H9 (cell line): ENCODE results near the gene ISLR2. TPM values are rescaled to one million over a fixed set of nuclear protein-coding genes. Genes with fewer than 3 reads are reported as not detected.

Experiments
- DNase-seq: peaks from one replicate; pipeline ENCODE4 v3.0.0-alpha.2; 2017
- H2AFZ ChIP-seq: one replicate; pipeline ENCODE4 v1.6.1; 2013; ENCODE audit warnings: mild to moderate bottlenecking, low read length, control low read depth, moderate library complexity
- H2AK5ac ChIP-seq: 2 replicates; pipeline ENCODE4 v1.6.1; 2013; ENCODE audit warnings: low read length, control low read depth, mixed read lengths; ENCODE audit not compliant: insufficient read length
- H2BK120ac ChIP-seq: one replicate; pipeline ENCODE4 v1.6.1; 2013; ENCODE audit warnings: low read depth, mild to moderate bottlenecking, low read length, control low read depth, inconsistent platforms; ENCODE audit not compliant: poor library complexity, severe bottlenecking
- H2BK12ac ChIP-seq: 2 replicates; pipeline ENCODE4 v1.6.1; 2013; ENCODE audit warnings: low read length, control low read depth, mixed read lengths, low read depth; ENCODE audit not compliant: insufficient read length
- H2BK15ac ChIP-seq: 2 replicates; pipeline ENCODE4 v1.6.1; 2013; ENCODE audit warnings: low read depth, low read length, control low read depth
- H2BK20ac ChIP-seq: one replicate; pipeline ENCODE4 v1.6.1; 2013; ENCODE audit warnings: low read depth, mild to moderate bottlenecking, low read length, control low read depth, inconsistent platforms; ENCODE audit not compliant: poor library complexity, severe bottlenecking
- H2BK5ac ChIP-seq: 2 replicates; pipeline ENCODE4 v1.6.1; 2013; ENCODE audit warnings: low read length, control low read depth, mixed read lengths; ENCODE audit not compliant: insufficient read length
- H3K14ac ChIP-seq: 2 replicates; pipeline ENCODE4 v1.6.1; 2013; ENCODE audit warnings: low read length, control low read depth; ENCODE audit not compliant: insufficient read depth
- H3K18ac ChIP-seq: 2 replicates; pipeline ENCODE4 v1.6.1; 2013; ENCODE audit warnings: low read depth, mild to moderate bottlenecking, mixed read lengths, low read length, control low read depth; ENCODE audit not compliant: insufficient read length
- H3K23ac ChIP-seq: 2 replicates; pipeline ENCODE4 v1.6.1; 2013; ENCODE audit warnings: low read length, control low read depth, mixed read lengths, low read depth; ENCODE audit not compliant: insufficient read length
- H3K23me2 ChIP-seq: 2 replicates; pipeline ENCODE4 v1.6.1; 2013; ENCODE audit warnings: low read depth, mild to moderate bottlenecking, mixed read lengths, low read length, control low read depth; ENCODE audit not compliant: insufficient read length, poor library complexity, severe bottlenecking
- H3K27ac ChIP-seq: 2 replicates; pipeline ENCODE4 v1.5.1; 2013; ENCODE audit warnings: low read length, control low read depth, mixed read lengths, low read depth; ENCODE audit not compliant: insufficient read length
- H3K27me3 ChIP-seq: 2 replicates; pipeline ENCODE4 v1.6.1; 2013; ENCODE audit warnings: low read length, control low read depth, inconsistent platforms; ENCODE audit not compliant: insufficient read depth
- H3K4ac ChIP-seq: 2 replicates; pipeline ENCODE4 v1.6.1; 2013; ENCODE audit warnings: low read depth, mild to moderate bottlenecking, control low read depth, inconsistent platforms, low read length, moderate library complexity
- H3K4me1 ChIP-seq: 2 replicates; pipeline ENCODE4 v1.6.1; 2013; ENCODE audit warnings: low read length, control low read depth, inconsistent platforms; ENCODE audit not compliant: insufficient read depth
- H3K4me2 ChIP-seq: 2 replicates; pipeline ENCODE4 v1.6.1; 2013; ENCODE audit warnings: low read length, control low read depth, mixed read lengths; ENCODE audit not compliant: insufficient read length, insufficient read depth
- H3K56ac ChIP-seq: 2 replicates; pipeline ENCODE4 v1.6.1; 2013; ENCODE audit warnings: low read depth, mild to moderate bottlenecking, mixed read lengths, low read length, control low read depth; ENCODE audit not compliant: insufficient read length
- H3K79me1 ChIP-seq: 2 replicates; pipeline ENCODE4 v1.6.1; 2013; ENCODE audit warnings: low read depth, mild to moderate bottlenecking, moderate library complexity, low read length, control low read depth, inconsistent platforms; ENCODE audit not compliant: insufficient read depth, poor library complexity, severe bottlenecking
- H3K79me2 ChIP-seq: 2 replicates; pipeline ENCODE4 v1.6.1; 2013; ENCODE audit warnings: low read length, control low read depth, inconsistent platforms; ENCODE audit not compliant: insufficient read depth
- H3K9ac ChIP-seq: 2 replicates; pipeline ENCODE4 v1.6.1; 2013; ENCODE audit warnings: low read length, control low read depth, mixed read lengths; ENCODE audit not compliant: insufficient read length; ENCODE audit errors: extremely low read depth
- H3K9me3 ChIP-seq: one replicate; pipeline ENCODE4 v1.6.1; 2013; ENCODE audit warnings: low read depth, low read length, inconsistent platforms; ENCODE audit not compliant: control insufficient read depth
- H3T11ph ChIP-seq: one replicate; pipeline ENCODE4 v1.6.1; 2013; ENCODE audit warnings: mild to moderate bottlenecking, low read length, control low read depth, inconsistent platforms
- H4K20me1 ChIP-seq: one replicate; pipeline ENCODE4 v1.6.1; 2013; ENCODE audit not compliant: control insufficient read depth, insufficient read length, insufficient read depth
- H4K5ac ChIP-seq: 2 replicates; pipeline ENCODE4 v1.6.1; 2013; ENCODE audit warnings: low read depth, mild to moderate bottlenecking, mixed read lengths, low read length, control low read depth; ENCODE audit not compliant: insufficient read length
- H4K8ac ChIP-seq: replicated peaks from 2 replicates; pipeline ENCODE4 v1.6.1; 2013; ENCODE audit warnings: low read length, control low read depth, mixed read lengths, low read depth; ENCODE audit not compliant: insufficient read length
- H4K91ac ChIP-seq: 2 replicates; pipeline ENCODE4 v1.6.1; 2013; ENCODE audit warnings: low read depth, mild to moderate bottlenecking, moderate library complexity, mixed read lengths, low read length, control low read depth; ENCODE audit not compliant: insufficient read length
- H3K27ac Mint-ChIP-seq, 3 experiments: 2 replicates in 2 of 3; 3 replicates in 1 of 3; pipeline ENCODE4 v1.8.0; 2020 to 2021; ENCODE audit warnings: mixed read lengths in 3 of 3, mild to moderate bottlenecking in 1 of 3, moderate library complexity in 1 of 3
- H3K27me3 Mint-ChIP-seq: 2 replicates; pipeline ENCODE4 v1.8.0; 2021; ENCODE audit warnings: low read depth, mild to moderate bottlenecking, moderate library complexity, mixed read lengths
- H3K36me3 Mint-ChIP-seq, 3 experiments: 2 replicates in 2 of 3; 3 replicates in 1 of 3; pipeline ENCODE4 v1.8.0; 2020 to 2021; ENCODE audit warnings: low read depth in 3 of 3, mixed read lengths in 3 of 3; ENCODE audit not compliant: insufficient read depth in 1 of 3
- H3K4me1 Mint-ChIP-seq, 2 experiments: 2 replicates each; pipeline ENCODE4 v1.8.0; 2020; ENCODE audit warnings: mixed read lengths in 2 of 2
- H3K4me3 Mint-ChIP-seq, 2 experiments: 2 replicates in 1 of 2; 3 replicates in 1 of 2; pipeline ENCODE4 v1.8.0; 2020 to 2021; ENCODE audit warnings: mild to moderate bottlenecking in 2 of 2, mixed read lengths in 2 of 2, moderate library complexity in 1 of 2
- H3K9me3 Mint-ChIP-seq, 2 experiments: 2 replicates in 1 of 2; 3 replicates in 1 of 2; pipeline ENCODE4 v1.8.0; 2020; ENCODE audit warnings: mild to moderate bottlenecking in 2 of 2, mixed read lengths in 2 of 2, moderate library complexity in 1 of 2
- CTCF ChIP-seq: fragments of 200-600 bp; sonication (generic); conservative IDR thresholded peaks from 3 replicates; pipeline ENCODE4 v1.8.0; 2021; ENCODE audit warnings: antibody characterized with exemption, mild to moderate bottlenecking
- WGBS: extraction: QIAGEN DNeasy Blood & Tissue Kit; methylation state at CpG from one replicate; pipeline ENCODE4 v1.1.7; 2013; ENCODE audit warnings: missing lambda C conversion rate, low lambda C conversion rate, mixed read lengths; ENCODE audit not compliant: insufficient read length; ENCODE audit errors: extremely low coverage; 5-methylcytosine and 5-hydroxymethylcytosine counted together
- total RNA-seq: library from RNA; stranded (reverse); gene quantifications from 2 replicates; pipeline ENCODE4 v1.2.1, GENCODE V29; 2021

Gene ISLR2
- total RNA-seq, 1 experiment from 2014 or later: 0.09 TPM

- H3K23me2 ChIP-seq: no peaks in the 10 kb centered on the region
- no peak overlapping the region for H2BK120ac ChIP-seq
- no peaks in the 10 kb centered on the region for H4K20me1 ChIP-seq
- H4K91ac ChIP-seq: no peak overlapping the region
- H3K27ac Mint-ChIP-seq: no peak overlapping the region
- H3K79me2 ChIP-seq: no peaks in the 10 kb centered on the region
- H3K4me2 ChIP-seq: no peak overlapping the region
- no peak overlapping the region for H3K18ac ChIP-seq
- H3T11ph ChIP-seq: no peak overlapping the region
- no peak for TF ChIP-seq CTCF
- no peak overlapping the region for H2BK20ac ChIP-seq
- H3K23ac ChIP-seq: no peak overlapping the region
- no peak overlapping the region for H3K14ac ChIP-seq
- H3K9me3 ChIP-seq: no peaks in the 10 kb centered on the region
- H2BK5ac ChIP-seq: no peak overlapping the region
- no peak overlapping the region for H3K9ac ChIP-seq
- no peak overlapping the region for H3K27ac ChIP-seq
- no peak overlapping the region for H2AK5ac ChIP-seq
- H3K9me3 Mint-ChIP-seq: peaks cover 0 to 2% of the 10 kb centered on the region in 2 experiments; a peak in 1 of 5 replicates
- H2BK12ac ChIP-seq: no peak overlapping the region
- H2BK15ac ChIP-seq: no peak overlapping the region
- H4K5ac ChIP-seq: no peak overlapping the region
- peaks cover 0 to 5% (median 2%) of the 10 kb centered on the region in 3 experiments; a peak in 2 of 7 replicates for H3K36me3 Mint-ChIP-seq
- no peaks in the 10 kb centered on the region; the same call in 1 of the 2 replicates for H3K4me1 ChIP-seq
- no peak overlapping the region for H2AFZ ChIP-seq
- WGBS: no CpG with 5 or more reads among the region's 4 CpGs
- H3K56ac ChIP-seq: no peak overlapping the region
- no peak overlapping the region for H3K4ac ChIP-seq
- DNase-seq: no peak
- peaks cover 54% of the 10 kb centered on the region for H3K27me3 Mint-ChIP-seq
- H3K4me3 Mint-ChIP-seq: no peak overlapping the region
- peaks cover 24 to 44% of the 10 kb centered on the region in 2 experiments for H3K4me1 Mint-ChIP-seq
- H3K79me1 ChIP-seq: no peaks in the 10 kb centered on the region
- H3K27me3 ChIP-seq: no peaks in the 10 kb centered on the region; the same call in 1 of the 2 replicates
- no peak overlapping the region for H4K8ac ChIP-seq
These were observed 9.3 kb upstream of the ISLR2 start for GRCh38 chr15:74121039-74121438.
